Hepatic stellate cell (primary cell): ENCODE results near the gene ECI1.
A peak's percentile ranks its signal among the peaks of the same experiment; 100 is the strongest.
"Not testable (repeated sequence)": the region's sequence is repeated elsewhere in the genome, so short reads cannot be mapped to it uniquely, and the experiment has no call there.

Source experiments
- DNase-seq: peaks from one replicate; pipeline ENCODE4 v3.0.0; 2011; ENCODE audit warnings: low spot score

Gene ECI1

GRCh38 chr16:2278956-2279800 is 27.8 kb upstream of the ECI1 start:
- no peak for DNase-seq

GRCh38 chr16:2278272-2278608 is 26.9 kb upstream of the ECI1 start:
- no peak for DNase-seq

GRCh38 chr16:2277466-2278271 is 26.3 kb upstream of the ECI1 start:
- DNase-seq: no peak

GRCh38 chr16:2276368-2277195 is 25.2 kb upstream of the ECI1 start:
- no peak for DNase-seq

- no peak for DNase-seq
Measured at GRCh38 chr16:2275476-2276367, 24.3 kb upstream of the ECI1 start.

GRCh38 chr16:2273931-2274330 is 22.5 kb upstream of the ECI1 start:
- DNase-seq: no peak

- DNase-seq: no peak
Measured at GRCh38 chr16:2273484-2273883, 22.1 kb upstream of the ECI1 start.

- no peak for DNase-seq
Measured at GRCh38 chr16:2271848-2272461, 20.6 kb upstream of the ECI1 start.

GRCh38 chr16:2270588-2271470 is 19.4 kb upstream of the ECI1 start:
- DNase-seq: no peak

- DNase-seq: no peak
Measured at GRCh38 chr16:2270070-2270462, 18.7 kb upstream of the ECI1 start.

GRCh38 chr16:2267913-2268666 is 16.7 kb upstream of the ECI1 start, which contains the start of gene RNPS1:
TSS of gene RNPS1 (minus strand) at chr16:2268126. CDS start at chr16:2264643, 3,483 bp downstream.
- DNase-seq: peak; percentile 99

GRCh38 chr16:2267505-2267912 is 16.1 kb upstream of the ECI1 start:
- DNase-seq: peak; percentile 57

- not testable (repeated sequence) for DNase-seq
Measured at GRCh38 chr16:2266887-2267286, 15.5 kb upstream of the ECI1 start.

- not testable (repeated sequence) for DNase-seq
Measured at GRCh38 chr16:2263026-2263425, 11.6 kb upstream of the ECI1 start.

GRCh38 chr16:2260250-2260649 is 8.9 kb upstream of the ECI1 start:
- DNase-seq: no peak

- not testable (repeated sequence) for DNase-seq
Measured at GRCh38 chr16:2258530-2258929, 7.1 kb upstream of the ECI1 start.

- DNase-seq: no peak
Measured at GRCh38 chr16:2257726-2258125, 6.3 kb upstream of the ECI1 start.

GRCh38 chr16:2256531-2257140 is 5.2 kb upstream of the ECI1 start:
- DNase-seq: no peak

GRCh38 chr16:2253293-2253692 is 1.9 kb upstream of the ECI1 start:
- DNase-seq: no peak
